Central memory CD4-positive, alpha-beta T cell (primary cell): ENCODE results near the gene AGR3.

Experiments used
- DNase-seq: peaks from one replicate; pipeline ENCODE4 v3.0.0; 2022

AGR3 gene

DNA sequence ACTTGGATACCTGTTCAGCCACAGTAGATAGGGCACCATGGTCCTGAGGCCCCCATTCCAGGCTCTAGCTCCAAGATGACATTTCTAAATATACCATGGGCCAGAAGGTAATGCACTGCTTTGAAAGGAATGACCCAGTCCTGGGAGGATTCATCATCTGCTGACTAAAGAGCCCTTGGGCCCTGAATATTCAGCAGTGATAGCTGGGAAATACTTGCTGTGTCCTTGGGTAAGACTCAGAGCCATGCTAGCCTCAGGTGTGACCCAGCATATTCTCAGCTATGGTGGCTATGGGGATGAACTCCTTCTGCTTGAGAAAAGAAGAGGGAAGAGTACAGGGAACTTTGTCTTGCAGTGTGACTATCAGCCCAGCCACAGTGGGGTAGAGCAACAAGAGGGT lies 55.7 kb downstream of the AGR3 start:
- DNase-seq = no peak

- no peak for DNase-seq
Measured at GRCh38 chr7:16822029-16822428, 59.8 kb downstream of the AGR3 start.

GRCh38 chr7:16818732-16819131 lies 63.1 kb downstream of the AGR3 start:
- no peak for DNase-seq

DNA sequence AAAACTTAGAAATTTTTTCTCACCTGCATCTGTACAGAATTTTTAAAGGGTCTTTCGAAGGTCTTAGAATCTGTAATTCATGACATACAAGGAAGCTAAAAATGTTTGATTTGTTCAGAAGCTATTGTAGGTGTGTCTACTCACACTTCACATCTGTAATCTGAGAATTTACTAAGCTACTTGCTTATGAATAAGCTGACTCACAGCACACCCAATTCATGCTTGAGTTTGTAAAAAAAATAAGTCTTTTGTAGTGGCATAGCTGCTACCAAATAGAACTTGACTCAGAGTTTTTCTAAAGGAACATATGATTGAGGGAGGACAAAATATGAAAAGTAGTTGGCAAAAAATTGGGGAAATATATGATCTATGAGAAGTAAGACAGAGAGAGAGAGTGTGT lies 64.2 kb downstream of the AGR3 start:
- no peak for DNase-seq

DNA sequence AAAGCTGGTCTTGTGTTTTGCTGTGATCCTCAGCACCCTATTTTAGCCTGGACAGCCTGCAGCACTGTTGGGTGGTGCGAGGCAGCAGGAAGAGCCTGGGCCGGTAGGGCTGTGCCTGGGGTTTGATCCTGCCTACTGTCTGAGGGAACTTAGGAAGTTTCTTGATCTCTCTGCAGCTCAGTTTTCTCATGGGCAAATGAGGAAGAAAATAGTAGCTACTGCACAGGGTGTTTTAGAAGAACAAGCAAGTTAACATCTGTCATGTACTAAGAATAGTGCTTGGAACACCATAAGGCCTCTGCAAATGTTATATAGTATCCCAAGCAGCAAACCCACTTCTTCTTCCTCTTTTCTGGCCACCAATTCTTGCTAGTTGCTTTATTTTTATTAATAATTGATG lies 65.0 kb downstream of the AGR3 start:
- no peak for DNase-seq

- no peak for DNase-seq
Measured at GRCh38 chr7:16815001-16815400, 66.8 kb downstream of the AGR3 start.

GRCh38 chr7:16813232-16813616 lies 68.6 kb downstream of the AGR3 start:
- DNase-seq = no peak

- DNase-seq = no peak
Measured at GRCh38 chr7:16812542-16813231, 69.1 kb downstream of the AGR3 start.

- DNase-seq = no peak
Measured at GRCh38 chr7:16811551-16811950, 70.2 kb downstream of the AGR3 start.

DNA sequence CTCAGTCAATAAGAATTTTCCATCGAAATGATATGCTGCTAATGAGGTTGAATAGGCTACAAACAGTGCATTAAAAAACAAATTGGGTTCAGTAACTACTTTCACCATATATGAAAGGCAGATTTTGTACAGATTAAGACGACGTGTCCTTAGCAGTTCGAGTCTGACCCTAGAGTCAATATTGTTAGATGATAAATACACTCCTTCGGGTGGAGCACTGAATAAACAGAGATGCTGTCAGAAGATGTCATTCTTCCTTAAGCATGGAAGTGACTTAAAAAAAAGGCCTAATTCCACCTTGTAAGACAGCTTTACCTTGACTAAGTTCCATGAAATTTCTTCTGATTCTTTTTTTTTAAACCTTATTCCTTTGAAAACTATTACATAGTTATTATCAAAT lies 71.2 kb downstream of the AGR3 start:
- no peak for DNase-seq

GRCh38 chr7:16810112-16810511 lies 71.7 kb downstream of the AGR3 start:
- DNase-seq = no peak
